LNCaP clone FGC (cell line): ENCODE results near the gene CALD1.

Experiments used
- DNase-seq: peaks from one replicate; pipeline ENCODE4 v3.0.0-alpha.2; 2011; ENCODE audit warnings: low read depth
- H3K4me3 ChIP-seq: 2 replicates; pipeline ENCODE4 v1.5.1; 2011; ENCODE audit warnings: mild to moderate bottlenecking, low read depth, low read length, control low read depth
- TF ChIP-seq, protein P1 (sequence below): IDR thresholded peaks from 2 replicates; pipeline ENCODE4 v1.5.1; 2012; ENCODE audit warnings: mild to moderate bottlenecking; ENCODE audit not compliant: control insufficient read depth, insufficient read depth; ENCODE audit errors: extremely low read depth

The CALD1 gene

DNA sequence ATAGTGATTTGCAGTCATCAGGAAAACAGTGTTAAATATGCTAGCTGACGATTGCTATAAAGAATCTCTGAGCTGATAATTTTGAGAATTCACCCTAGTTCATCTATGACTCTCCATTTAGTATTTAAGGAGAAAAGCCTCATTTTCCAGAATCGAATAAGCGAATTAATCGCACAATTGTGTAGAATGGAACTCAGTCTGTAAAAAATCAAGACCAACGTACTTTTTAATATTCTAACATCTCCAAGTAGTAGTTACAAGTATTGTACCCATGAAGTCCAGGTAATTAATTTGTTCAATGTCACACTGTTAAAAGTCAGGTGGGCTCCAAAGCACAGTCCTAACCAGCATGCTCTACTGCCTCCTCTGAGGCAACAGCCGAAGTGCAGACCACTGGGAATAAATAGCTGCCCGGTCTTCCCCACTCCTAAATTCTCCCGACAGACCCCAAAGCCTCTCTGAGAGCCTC, 206.5 kb downstream of the CALD1 start:
- H3K4me3 ChIP-seq, result peak overlapping the region; percentile 95
- TF ChIP-seq, protein P1, sequence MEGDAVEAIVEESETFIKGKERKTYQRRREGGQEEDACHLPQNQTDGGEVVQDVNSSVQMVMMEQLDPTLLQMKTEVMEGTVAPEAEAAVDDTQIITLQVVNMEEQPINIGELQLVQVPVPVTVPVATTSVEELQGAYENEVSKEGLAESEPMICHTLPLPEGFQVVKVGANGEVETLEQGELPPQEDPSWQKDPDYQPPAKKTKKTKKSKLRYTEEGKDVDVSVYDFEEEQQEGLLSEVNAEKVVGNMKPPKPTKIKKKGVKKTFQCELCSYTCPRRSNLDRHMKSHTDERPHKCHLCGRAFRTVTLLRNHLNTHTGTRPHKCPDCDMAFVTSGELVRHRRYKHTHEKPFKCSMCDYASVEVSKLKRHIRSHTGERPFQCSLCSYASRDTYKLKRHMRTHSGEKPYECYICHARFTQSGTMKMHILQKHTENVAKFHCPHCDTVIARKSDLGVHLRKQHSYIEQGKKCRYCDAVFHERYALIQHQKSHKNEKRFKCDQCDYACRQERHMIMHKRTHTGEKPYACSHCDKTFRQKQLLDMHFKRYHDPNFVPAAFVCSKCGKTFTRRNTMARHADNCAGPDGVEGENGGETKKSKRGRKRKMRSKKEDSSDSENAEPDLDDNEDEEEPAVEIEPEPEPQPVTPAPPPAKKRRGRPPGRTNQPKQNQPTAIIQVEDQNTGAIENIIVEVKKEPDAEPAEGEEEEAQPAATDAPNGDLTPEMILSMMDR, result no peak
- no peak for DNase-seq

- peak; percentile 87 for DNase-seq
- TF ChIP-seq, protein P1, result peak; percentile 77
- H3K4me3 ChIP-seq, result peak within 1 kb of the TSS; percentile 95
These were observed 207.2 kb downstream of the CALD1 start, which contains the start of gene AGBL3 for GRCh38 chr7:134986363-134987251. AGBL3 (plus strand) TSS chr7:134986508; CDS start chr7:134987934, 1,426 bp downstream.

GRCh38 chr7:134988161-134988560, 208.7 kb downstream of the CALD1 start:
- DNase-seq, result no peak
- peak overlapping the region; percentile 95 for H3K4me3 ChIP-seq
- TF ChIP-seq, protein P1, result no peak

DNA sequence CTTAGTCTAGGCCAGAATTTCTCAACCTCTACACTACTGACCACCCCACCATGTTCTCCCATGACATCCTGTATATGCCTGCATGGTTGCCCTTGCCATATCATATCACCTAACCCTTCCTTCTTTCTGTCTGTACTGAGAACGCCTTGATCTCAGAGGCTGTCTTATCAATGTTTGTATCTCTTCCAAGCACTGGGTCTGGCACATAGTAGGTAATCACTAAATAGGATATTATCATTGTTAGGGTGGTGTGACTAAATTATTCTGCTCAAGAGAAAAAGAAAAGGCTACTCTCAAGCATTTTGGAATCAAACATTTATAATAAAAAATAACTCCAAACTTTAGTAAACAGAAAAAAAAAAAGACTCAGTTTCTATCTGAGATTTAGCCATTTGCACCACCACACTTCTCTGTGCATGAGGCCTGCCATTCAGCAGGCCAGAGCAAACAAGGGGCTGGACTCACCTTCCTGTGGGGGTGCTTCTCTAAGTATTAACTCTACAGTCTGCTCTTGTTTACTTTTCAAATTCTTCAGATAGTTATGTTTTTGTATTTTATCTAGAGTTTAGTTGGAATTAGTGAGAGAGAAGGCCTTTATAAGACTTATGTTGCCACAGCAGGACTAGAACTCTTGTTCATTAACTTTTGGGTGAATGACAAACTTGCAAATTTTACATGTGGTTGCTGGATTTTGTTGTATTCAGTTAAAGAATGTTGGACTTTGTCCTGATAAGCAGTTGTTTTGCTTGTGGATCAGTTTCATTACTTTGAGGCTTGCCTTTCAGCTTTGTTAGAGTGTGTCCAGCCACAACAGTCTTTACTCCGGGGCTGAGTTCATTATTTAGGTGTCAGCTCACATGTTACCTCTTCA, 212.3 kb downstream of the CALD1 start:
- no peak overlapping the region for H3K4me3 ChIP-seq
- no peak for DNase-seq
- TF ChIP-seq, protein P1, result no peak

DNA sequence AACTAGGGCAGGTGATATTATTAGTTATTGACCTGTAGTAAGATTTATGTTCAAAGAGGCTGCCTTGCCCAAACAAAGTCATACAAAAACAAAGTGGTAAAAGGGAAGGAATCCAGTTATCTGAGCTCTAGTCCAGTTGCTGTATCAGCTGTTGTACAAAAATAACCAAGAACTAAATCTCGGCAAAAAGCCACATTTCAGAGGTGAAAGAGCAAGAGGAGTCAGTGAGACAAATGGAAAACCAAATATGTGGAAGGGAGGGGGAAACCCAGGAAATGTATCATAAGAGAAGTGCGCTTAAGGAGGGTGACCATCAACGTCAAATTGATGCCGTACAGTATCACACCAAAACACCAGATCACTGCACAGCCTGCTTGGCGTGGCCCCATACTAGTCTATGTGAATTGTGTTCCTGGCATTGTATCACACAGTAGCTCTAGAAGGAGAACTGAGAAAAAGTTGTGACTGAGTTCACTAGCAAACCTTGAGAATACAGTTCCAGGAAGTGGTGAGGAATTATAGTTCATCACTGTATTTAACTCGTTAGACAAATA, 213.3 kb downstream of the CALD1 start:
- TF ChIP-seq, protein P1, result no peak
- no peak overlapping the region for H3K4me3 ChIP-seq
- no peak for DNase-seq

DNA sequence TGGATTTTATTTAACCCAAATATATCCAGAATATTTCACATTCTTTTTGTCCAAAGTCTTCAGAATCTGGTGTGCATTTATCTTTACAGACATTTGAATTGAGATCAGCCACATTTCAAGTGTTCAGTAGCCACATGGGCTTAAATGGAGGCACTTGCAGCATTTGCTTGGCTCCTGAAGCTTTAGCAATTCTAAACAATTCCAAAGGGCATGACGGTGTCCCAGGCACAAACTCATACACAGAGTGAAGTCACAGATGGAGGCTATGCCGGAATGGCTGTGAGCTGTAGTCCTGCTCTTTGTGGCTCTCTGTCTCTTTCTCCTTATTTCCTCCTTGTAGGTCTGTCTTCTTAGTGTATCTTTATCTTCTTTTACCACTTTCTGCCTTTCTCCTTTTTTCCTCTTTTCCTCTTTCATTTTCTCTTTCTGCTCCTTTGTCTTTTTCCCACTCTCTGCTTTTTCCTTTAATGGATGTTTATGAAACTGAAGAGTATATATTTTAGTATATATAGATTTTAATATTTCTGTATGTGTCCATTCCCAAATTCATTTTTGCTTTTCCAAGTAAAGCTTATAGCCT, 214.5 kb downstream of the CALD1 start:
- TF ChIP-seq, protein P1, result no peak
- no peak for DNase-seq
- no peak overlapping the region for H3K4me3 ChIP-seq
